Endodermal cell (in vitro differentiated cells): ENCODE results near the gene MEF2A. TPM values are rescaled to one million over a fixed set of nuclear protein-coding genes. Genes with fewer than 3 reads are reported as not detected.

Experiments used
- DNase-seq: peaks from one replicate; pipeline ENCODE4 v3.0.0-alpha.2; 2017
- H3K27ac ChIP-seq: 2 replicates; pipeline ENCODE4 v1.5.1; 2013; ENCODE audit warnings: mild to moderate bottlenecking, low read depth, low read length, moderate library complexity
- H3K27me3 ChIP-seq: 2 replicates; pipeline ENCODE4 v1.6.1; 2013; ENCODE audit warnings: mild to moderate bottlenecking, low read length, moderate library complexity; ENCODE audit not compliant: insufficient read depth, control insufficient read depth, poor library complexity, severe bottlenecking
- H3K36me3 ChIP-seq: 2 replicates; pipeline ENCODE4 v1.7.0; 2013; ENCODE audit warnings: mild to moderate bottlenecking, low read length, moderate library complexity; ENCODE audit not compliant: control insufficient read depth, insufficient read depth
- H3K4me1 ChIP-seq: one replicate; pipeline ENCODE4 v1.7.0; 2013; ENCODE audit warnings: low read length; ENCODE audit not compliant: control insufficient read depth, insufficient read depth
- H3K4me3 ChIP-seq: 2 replicates; pipeline ENCODE4 v1.5.1; 2013; ENCODE audit warnings: mild to moderate bottlenecking, low read length, moderate library complexity
- H3K9ac ChIP-seq: 2 replicates; pipeline ENCODE4 v1.6.1; 2013; ENCODE audit warnings: mild to moderate bottlenecking, low read length, moderate library complexity; ENCODE audit not compliant: poor library complexity, severe bottlenecking; ENCODE audit errors: extremely low read depth
- H3K9me3 ChIP-seq: 2 replicates; pipeline ENCODE4 v1.6.1; 2013; ENCODE audit warnings: mild to moderate bottlenecking, low read length, moderate library complexity; ENCODE audit not compliant: control insufficient read depth
- H3K27ac Mint-ChIP-seq: 2 replicates; pipeline ENCODE4 v1.8.0; 2020; ENCODE audit warnings: mixed read lengths
- H3K27me3 Mint-ChIP-seq: 2 replicates; pipeline ENCODE4 v1.8.0; 2021; ENCODE audit warnings: mild to moderate bottlenecking, mixed read lengths; ENCODE audit not compliant: insufficient read depth
- H3K36me3 Mint-ChIP-seq: 2 replicates; pipeline ENCODE4 v1.8.0; 2020; ENCODE audit warnings: low read depth, mixed read lengths
- H3K4me1 Mint-ChIP-seq: 2 replicates; pipeline ENCODE4 v1.8.0; 2020; ENCODE audit warnings: mixed read lengths
- H3K4me3 Mint-ChIP-seq: 2 replicates; pipeline ENCODE4 v1.8.0; 2020; ENCODE audit warnings: mild to moderate bottlenecking, moderate library complexity, mixed read lengths
- H3K9me3 Mint-ChIP-seq: 2 replicates; pipeline ENCODE4 v1.8.0; 2020; ENCODE audit warnings: mild to moderate bottlenecking, mixed read lengths
- WGBS, 2 experiments: methylation state at CpG; one replicate each; pipeline versions ENCODE4 v1.1.5 to v1.1.7; 2013; ENCODE audit warnings: missing lambda C conversion rate in 2 of 2, mixed read lengths in 1 of 2; ENCODE audit not compliant: insufficient coverage in 1 of 2, insufficient read length in 1 of 2; 5-methylcytosine and 5-hydroxymethylcytosine counted together
- total RNA-seq, 2 donors: library from RNA; stranded (reverse); fragmentation: NEBNext Ultra II Directional in 1 of 2; extraction: Animal tissue kit (Norgen Biotek cat#: 25700) in 1 of 2; gene quantifications; 2 replicates in 1 of 2; 3 replicates in 1 of 2; pipeline ENCODE4 v1.2.1, GENCODE V29; 2021
- TF ChIP-seq, protein P1 (sequence below): fragments of 200-600 bp; sonication (generic); conservative IDR thresholded peaks from 2 replicates; pipeline ENCODE4 v1.5.0; 2021; ENCODE audit warnings: antibody characterized with exemption, mild to moderate bottlenecking

Gene MEF2A
- total RNA-seq, 2 donors from 2014 or later, result 23.5 to 28.6 TPM

DNA sequence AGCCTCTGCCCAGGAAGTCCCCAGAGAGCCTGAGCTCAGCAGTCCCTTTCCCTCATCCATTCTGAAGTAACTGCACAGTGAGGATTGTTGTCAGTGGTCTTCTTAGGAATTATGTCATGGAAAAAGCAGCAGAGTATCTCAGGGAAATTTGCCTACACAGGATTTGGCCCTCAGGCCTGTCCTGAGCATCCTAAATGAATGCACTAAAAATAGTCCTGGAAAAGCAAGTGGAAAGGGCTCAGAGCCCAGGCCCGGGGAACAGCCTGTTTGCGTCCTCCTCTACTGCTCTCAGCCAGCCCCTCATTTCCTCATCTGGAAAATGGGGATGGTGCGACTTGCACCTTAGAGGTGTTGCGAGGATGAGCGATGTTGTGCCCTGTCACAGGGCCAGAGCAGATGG lies 145.8 kb downstream of the MEF2A start:
- H3K27me3 ChIP-seq, result no peaks in the 10 kb centered on the region
- no peak overlapping the region for H3K27ac ChIP-seq
- Mint-ChIP-seq H3K9me3 (no peaks in the 10 kb centered on the region), H3K27ac (no peak overlapping the region), H3K27me3 (no peaks in the 10 kb centered on the region), H3K4me3 (no peak overlapping the region), H3K36me3 (peaks cover 51% of the 10 kb centered on the region), H3K4me1 (peaks cover 12% of the 10 kb centered on the region)
- TF ChIP-seq, protein P1, sequence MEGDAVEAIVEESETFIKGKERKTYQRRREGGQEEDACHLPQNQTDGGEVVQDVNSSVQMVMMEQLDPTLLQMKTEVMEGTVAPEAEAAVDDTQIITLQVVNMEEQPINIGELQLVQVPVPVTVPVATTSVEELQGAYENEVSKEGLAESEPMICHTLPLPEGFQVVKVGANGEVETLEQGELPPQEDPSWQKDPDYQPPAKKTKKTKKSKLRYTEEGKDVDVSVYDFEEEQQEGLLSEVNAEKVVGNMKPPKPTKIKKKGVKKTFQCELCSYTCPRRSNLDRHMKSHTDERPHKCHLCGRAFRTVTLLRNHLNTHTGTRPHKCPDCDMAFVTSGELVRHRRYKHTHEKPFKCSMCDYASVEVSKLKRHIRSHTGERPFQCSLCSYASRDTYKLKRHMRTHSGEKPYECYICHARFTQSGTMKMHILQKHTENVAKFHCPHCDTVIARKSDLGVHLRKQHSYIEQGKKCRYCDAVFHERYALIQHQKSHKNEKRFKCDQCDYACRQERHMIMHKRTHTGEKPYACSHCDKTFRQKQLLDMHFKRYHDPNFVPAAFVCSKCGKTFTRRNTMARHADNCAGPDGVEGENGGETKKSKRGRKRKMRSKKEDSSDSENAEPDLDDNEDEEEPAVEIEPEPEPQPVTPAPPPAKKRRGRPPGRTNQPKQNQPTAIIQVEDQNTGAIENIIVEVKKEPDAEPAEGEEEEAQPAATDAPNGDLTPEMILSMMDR, result no peak
- H3K36me3 ChIP-seq, result peaks cover 61% of the 10 kb centered on the region
- DNase-seq, result no peak
- no peaks in the 10 kb centered on the region for H3K9me3 ChIP-seq
- 92 to 96% methylated on average over 4 to 5 of the region's 5 CpGs for WGBS, 2 experiments
- H3K4me3 ChIP-seq, result no peak overlapping the region
- H3K9ac ChIP-seq, result no peak overlapping the region
- H3K4me1 ChIP-seq, result no peaks in the 10 kb centered on the region

- Histone ChIP-seq H3K4me1 (no peaks in the 10 kb centered on the region), H3K27me3 (no peaks in the 10 kb centered on the region), H3K9me3 (no peaks in the 10 kb centered on the region), H3K9ac (no peak overlapping the region), H3K36me3 (peaks cover 61% of the 10 kb centered on the region), H3K4me3 (no peak overlapping the region), H3K27ac (no peak overlapping the region)
- peak; percentile 77 for DNase-seq
- TF ChIP-seq, protein P1, result no peak
- H3K27me3 Mint-ChIP-seq, result no peaks in the 10 kb centered on the region
- H3K36me3 Mint-ChIP-seq, result peaks cover 51% of the 10 kb centered on the region
- 82 to 88% methylated on average over 11 to 18 of the region's 18 CpGs for WGBS, 2 experiments
- H3K4me3 Mint-ChIP-seq, result no peak overlapping the region
- H3K4me1 Mint-ChIP-seq, result peaks cover 12% of the 10 kb centered on the region
- H3K9me3 Mint-ChIP-seq, result no peaks in the 10 kb centered on the region
- peak overlapping the region; percentile 80 for H3K27ac Mint-ChIP-seq
Measured at GRCh38 chr15:99712415-99712814, 146.6 kb downstream of the MEF2A start.

DNA sequence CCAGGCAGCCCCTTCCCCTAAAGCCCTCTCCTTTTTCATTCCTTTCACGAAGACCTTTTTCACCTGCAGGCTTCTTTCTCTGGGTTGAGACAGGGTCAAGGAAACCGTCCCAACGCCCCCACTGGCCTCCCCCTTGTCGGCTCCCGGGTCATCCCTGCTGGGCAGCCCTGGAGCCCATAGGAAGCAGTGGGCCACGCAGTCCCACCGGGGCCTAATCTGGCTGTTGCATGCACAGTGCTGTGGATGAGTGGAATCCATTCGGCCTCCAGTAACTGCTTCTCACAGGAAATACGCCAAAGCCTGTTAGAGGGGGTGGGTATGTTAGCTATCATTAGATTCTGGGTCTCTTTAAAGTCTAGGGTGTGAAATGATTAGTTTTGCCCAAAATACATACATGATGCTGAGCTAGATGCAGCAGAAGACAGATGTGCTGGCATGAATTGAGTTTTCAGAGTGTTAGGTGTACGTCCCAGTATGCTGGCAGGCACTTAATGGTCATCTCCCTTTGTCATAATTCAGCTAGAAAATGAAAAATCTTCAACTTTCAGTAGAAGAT lies 150.8 kb downstream of the MEF2A start:
- Histone ChIP-seq H3K4me3 (no peak overlapping the region), H3K27ac (no peak overlapping the region), H3K36me3 (peaks cover 39% of the 10 kb centered on the region), H3K27me3 (no peaks in the 10 kb centered on the region), H3K9ac (no peak overlapping the region), H3K9me3 (no peaks in the 10 kb centered on the region), H3K4me1 (no peaks in the 10 kb centered on the region)
- DNase-seq, result no peak
- no peak overlapping the region for H3K27ac Mint-ChIP-seq
- WGBS, 2 experiments, result 85 to 92% methylated on average over 7 to 10 of the region's 10 CpGs
- peaks cover 9% of the 10 kb centered on the region for H3K4me1 Mint-ChIP-seq
- TF ChIP-seq, protein P1, result no peak
- peaks cover 32% of the 10 kb centered on the region for H3K36me3 Mint-ChIP-seq
- no peak overlapping the region for H3K4me3 Mint-ChIP-seq
- H3K27me3 Mint-ChIP-seq, result no peaks in the 10 kb centered on the region
- no peaks in the 10 kb centered on the region for H3K9me3 Mint-ChIP-seq
